ENCODE data around the gene MYL12B. TPM values are rescaled to one million over a fixed set of nuclear protein-coding genes. Genes with fewer than 3 reads are reported as not detected.
A peak's percentile ranks its signal among the peaks of the same experiment; 100 is the strongest.

MYL12B gene
- total and polyA plus RNA-seq, 2 of the 8 experiments (the other 6 are each of a cell fraction or from before 2014, with no cell fraction given) = 174 to 188 TPM

DNA sequence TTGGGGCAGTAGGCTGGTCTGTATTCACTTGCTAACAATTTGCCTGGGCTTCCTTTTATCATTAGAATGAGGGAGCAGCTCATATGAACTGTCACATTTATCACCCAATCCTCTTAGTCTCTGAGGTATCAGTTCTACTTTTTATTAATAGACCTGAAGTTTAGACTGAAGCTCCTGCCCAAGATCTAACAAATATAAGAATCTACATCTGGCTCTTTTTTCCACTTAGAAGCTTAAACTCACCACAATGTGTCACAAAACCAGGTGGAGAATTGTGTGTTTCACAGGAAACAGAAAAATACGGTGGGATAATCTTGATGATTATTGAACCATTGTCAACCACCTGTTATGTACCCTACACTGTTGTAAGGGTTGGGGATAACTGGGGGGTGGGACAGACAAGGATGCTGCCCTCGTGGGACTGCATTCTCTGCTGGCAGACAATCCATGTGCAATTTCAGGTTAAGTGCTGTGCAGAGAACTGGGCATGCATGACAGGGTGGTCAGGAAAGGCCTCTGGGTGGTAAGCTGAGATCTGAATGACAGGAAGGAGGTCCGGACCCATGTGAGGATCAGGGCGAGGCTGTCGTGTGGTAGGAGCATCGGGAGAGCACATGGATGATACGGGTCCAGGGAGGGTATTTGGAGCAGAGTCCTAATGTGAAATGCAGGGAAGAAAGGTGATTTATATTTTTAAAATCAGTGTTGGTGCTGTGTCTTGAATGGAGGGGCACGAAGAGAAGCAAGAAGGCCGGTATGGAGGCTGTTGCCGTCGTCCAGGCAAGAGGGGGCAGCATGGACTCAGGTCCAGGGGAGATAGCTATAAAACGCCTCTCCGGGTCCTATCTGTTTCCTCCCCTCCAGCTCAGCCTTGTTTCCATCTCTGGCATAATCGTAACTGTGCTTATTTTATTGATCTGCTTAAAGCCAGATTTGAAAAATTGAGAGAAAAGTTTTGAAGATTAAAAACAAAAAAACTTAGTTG, 17.6 kb downstream of the MYL12B start:
- Histone ChIP-seq H3K79me1 (ENCODE audit: low read depth, low read length) (no peaks in the 10 kb centered on the region), H4K91ac (replicated peaks; ENCODE audit: insufficient read length, low read length) (no peak overlapping the region), H2BK120ac (replicated peaks; ENCODE audit: low read depth, low read length) (no peak overlapping the region), H2BK15ac (ENCODE audit: low read length) (no peak overlapping the region), H3K14ac (ENCODE audit: insufficient read length) (no peak overlapping the region), H2BK12ac (ENCODE audit: low read depth, low read length) (no peak overlapping the region; the same call in 1 of the 2 replicates), H3K23ac (ENCODE audit: insufficient read length) (no peak overlapping the region), H3K56ac (replicated peaks; ENCODE audit: insufficient read length, low read depth, low read length) (no peak overlapping the region), H2AFZ (ENCODE audit: low read length) (no peak overlapping the region), H3K9me3 (ENCODE audit: insufficient read depth in 2 of 2, low read depth in 1 of 2, low read length in 1 of 2) (no peaks in the 10 kb centered on the region), H3K9ac (replicated peaks in 1 of 4; ENCODE audit: extremely low read depth in 1 of 4, low read depth in 3 of 4, low read length in 3 of 4) (no peak overlapping the region), H3K4me3 (ENCODE audit: extremely low read depth in 1 of 4, insufficient read depth in 2 of 4, low read depth in 3 of 4, low read length in 4 of 4) (no peak overlapping the region), H2AK5ac (ENCODE audit: low read depth, low read length) (no peak overlapping the region), H3K36me3 (ENCODE audit: control insufficient read depth in 2 of 4, insufficient read depth in 4 of 4, low read length in 3 of 4) (peaks cover 2 to 25% (median 8%) of the 10 kb centered on the region in 4 experiments; a peak in 6 of 8 replicates), H3K18ac (ENCODE audit: extremely low read depth, low read length) (no peak overlapping the region), H3K23me2 (ENCODE audit: low read depth, low read length) (no peaks in the 10 kb centered on the region), H2BK20ac (ENCODE audit: low read length) (no peak overlapping the region), H3K27me3 (replicated peaks in 1 of 4; ENCODE audit: control insufficient read depth in 3 of 4, extremely low read depth in 1 of 4, insufficient read depth in 3 of 4, low read length in 3 of 4) (no peaks in the 10 kb centered on the region), H4K8ac (ENCODE audit: extremely low read depth, insufficient read depth, low read length) (no peak overlapping the region), H4K20me1 (replicated peaks in 1 of 2; ENCODE audit: control insufficient read depth in 1 of 2, insufficient read depth in 2 of 2, low read length in 2 of 2) (no peaks in the 10 kb centered on the region), H3K4ac (replicated peaks; ENCODE audit: insufficient read length, low read depth, low read length) (no peak overlapping the region), H4K5ac (ENCODE audit: insufficient read length, low read depth, low read length) (no peak overlapping the region), H3K4me1 (replicated peaks in 1 of 4; ENCODE audit: control insufficient read depth in 3 of 4, insufficient read depth in 4 of 4, low read length in 3 of 4) (peaks cover 0 to 7% (median 2%) of the 10 kb centered on the region in 4 experiments; a peak in 3 of 7 replicates), H3K79me2 (ENCODE audit: control insufficient read depth in 1 of 2, insufficient read depth in 2 of 2, low read length in 2 of 2) (no peaks in the 10 kb centered on the region), H2BK5ac (ENCODE audit: low read depth, low read length) (0 out of 2 replicates have a peak overlapping the region, but pooled peaks have one; percentile 28), H3K4me2 (ENCODE audit: insufficient read depth in 1 of 2, low read depth in 2 of 2, low read length in 2 of 2) (peak overlapping the region in 1 of 2 experiments; percentile 17; a peak in 1 of 4 replicates), H3K27ac (ENCODE audit: low read depth, low read length) (no peak overlapping the region)
- CTCF ChIA-PET (ENCODE audit: partially characterized antibody) = interaction anchor here (0.5 to 5.4 kb wide), 20 partner anchors 16 to 789 kb away, joined by 3 to 39 read pairs (median 4); no protein-coding TSS in a partner anchor
- TF ChIP-seq RAD21 (IDR thresholded peaks at IDR 0.05 in 1 of 2, conservative IDR thresholded peaks at IDR 0.05 in 1 of 2; ENCODE audit: low read depth in 2 of 2, low read length in 2 of 2) (peak; percentile 52 to 54), CTCF (IDR thresholded peaks at IDR 0.05; ENCODE audit: control extremely low read depth in 1 of 3, insufficient read depth in 1 of 3, low read depth in 1 of 3, low read length in 3 of 3) (peak in 1 of 3 experiments; percentile 14; a peak in 1 of 4 replicates)
- TF ChIP-seq, protein P1, sequence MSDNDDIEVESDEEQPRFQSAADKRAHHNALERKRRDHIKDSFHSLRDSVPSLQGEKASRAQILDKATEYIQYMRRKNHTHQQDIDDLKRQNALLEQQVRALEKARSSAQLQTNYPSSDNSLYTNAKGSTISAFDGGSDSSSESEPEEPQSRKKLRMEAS (IDR thresholded peaks at IDR 0.05) = no peak
- DNase-seq (ENCODE audit: low read depth in 1 of 2, low spot score in 2 of 2) = no peak
- no peak for FAIRE-seq
- POLR2A ChIA-PET (ENCODE audit: partially characterized antibody) = interaction anchor here (0.7 to 1.7 kb wide), 6 partner anchors 16 to 410 kb away, joined by 3 to 5 read pairs (median 4); no protein-coding TSS in a partner anchor
- WGBS, 2 experiments (ENCODE audit: extremely low coverage in 1 of 2, insufficient coverage in 1 of 2, insufficient read length in 1 of 2, insufficient replicate concordance in 2 of 2, low coverage in 1 of 2, low lambda C conversion rate in 2 of 2, missing lambda C conversion rate in 1 of 2) = 71% methylated on average over 14 of the region's 14 CpGs; no CpG with 5 or more reads in 1 of the 2 experiments

All from H1 (cell line).